Activated CD4-positive, CD25-positive, alpha-beta regulatory T cell treated with anti-CD3 and anti-CD28 coated beads, Interleukin-2, amount 50 U/mL, for 16 hours (primary cell): ENCODE measurements around the gene NIF3L1.

Source experiments
- DNase-seq: peaks from one replicate; pipeline ENCODE4 v3.0.0-alpha.2; 2020; ENCODE audit warnings: low read depth, low spot score

The NIF3L1 gene, protein sequence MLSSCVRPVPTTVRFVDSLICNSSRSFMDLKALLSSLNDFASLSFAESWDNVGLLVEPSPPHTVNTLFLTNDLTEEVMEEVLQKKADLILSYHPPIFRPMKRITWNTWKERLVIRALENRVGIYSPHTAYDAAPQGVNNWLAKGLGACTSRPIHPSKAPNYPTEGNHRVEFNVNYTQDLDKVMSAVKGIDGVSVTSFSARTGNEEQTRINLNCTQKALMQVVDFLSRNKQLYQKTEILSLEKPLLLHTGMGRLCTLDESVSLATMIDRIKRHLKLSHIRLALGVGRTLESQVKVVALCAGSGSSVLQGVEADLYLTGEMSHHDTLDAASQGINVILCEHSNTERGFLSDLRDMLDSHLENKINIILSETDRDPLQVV

DNA sequence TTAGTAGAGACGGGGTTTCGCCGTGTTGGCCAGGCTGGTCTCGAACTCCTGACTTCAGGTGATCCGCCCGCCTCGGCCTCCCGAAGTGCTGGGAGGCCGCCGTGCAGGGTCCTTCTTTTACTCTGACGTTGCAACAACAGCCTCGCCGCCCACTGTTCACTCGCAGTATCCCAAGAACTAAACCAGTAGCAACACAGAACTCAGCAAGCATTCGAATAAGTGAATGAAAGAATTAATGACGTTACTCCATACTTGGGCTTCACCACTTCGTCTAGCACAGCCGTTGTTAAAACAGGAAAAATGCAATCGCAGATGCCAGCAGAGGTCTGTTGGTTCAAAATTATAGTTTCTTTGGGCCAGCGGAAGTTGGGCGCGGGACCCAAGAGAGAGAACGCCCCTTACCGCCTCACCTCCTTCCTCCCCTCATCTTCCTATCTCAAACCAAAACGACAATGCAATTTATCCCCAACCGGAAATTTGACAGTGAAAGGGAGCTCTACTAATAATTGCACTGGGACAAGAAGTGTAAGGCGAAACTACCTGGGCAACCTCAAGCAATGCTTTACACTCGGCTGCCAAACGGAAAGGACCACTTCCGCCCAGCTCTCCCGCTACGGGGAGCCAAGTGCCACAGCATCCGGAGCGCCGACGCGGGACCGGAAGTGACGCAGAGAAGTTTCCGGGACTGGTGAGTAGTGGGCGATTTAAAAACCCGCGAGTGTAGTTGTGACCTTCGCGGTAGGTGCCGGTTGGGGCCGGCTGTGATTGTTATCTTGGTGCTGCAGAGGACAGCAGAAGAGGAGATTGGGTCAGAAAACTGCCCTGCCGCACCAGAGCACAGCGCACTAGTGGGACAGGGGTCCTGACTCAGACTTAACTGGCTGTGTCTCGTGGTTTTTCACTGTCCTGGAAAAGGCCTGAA, at the start of gene NIF3L1, which contains the start of gene PPIL3:
TSS of gene NIF3L1 (plus strand) at position 668 of the 922 bp plus-strand sequence. CDS start 2,573 bp downstream, outside the sequence.
TSS of gene PPIL3 (minus strand) at position 374 of the 922 bp plus-strand sequence. CDS start 1,462 bp downstream, outside the sequence.
- DNase-seq, result peak; percentile 93

DNA sequence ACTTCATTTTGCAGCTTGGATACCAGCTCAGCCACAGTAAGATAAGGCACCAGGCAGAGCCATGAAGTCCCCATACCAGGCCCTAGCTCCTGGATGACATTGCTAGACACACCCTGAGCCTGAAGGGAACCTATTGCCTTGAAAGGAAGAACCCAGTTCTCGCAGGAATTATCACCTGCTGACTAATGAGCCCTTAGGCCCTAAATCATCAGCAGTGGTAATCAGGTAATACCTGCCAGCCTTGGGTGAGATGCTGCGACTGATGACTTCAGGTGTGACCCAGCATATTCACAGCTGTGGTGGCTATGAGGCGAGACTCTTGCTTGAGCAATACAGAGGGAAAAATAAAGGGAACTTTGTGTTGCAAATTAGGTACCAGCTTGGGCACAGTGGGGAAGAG, 49.7 kb upstream of the NIF3L1 start:
- DNase-seq, result no peak

DNA sequence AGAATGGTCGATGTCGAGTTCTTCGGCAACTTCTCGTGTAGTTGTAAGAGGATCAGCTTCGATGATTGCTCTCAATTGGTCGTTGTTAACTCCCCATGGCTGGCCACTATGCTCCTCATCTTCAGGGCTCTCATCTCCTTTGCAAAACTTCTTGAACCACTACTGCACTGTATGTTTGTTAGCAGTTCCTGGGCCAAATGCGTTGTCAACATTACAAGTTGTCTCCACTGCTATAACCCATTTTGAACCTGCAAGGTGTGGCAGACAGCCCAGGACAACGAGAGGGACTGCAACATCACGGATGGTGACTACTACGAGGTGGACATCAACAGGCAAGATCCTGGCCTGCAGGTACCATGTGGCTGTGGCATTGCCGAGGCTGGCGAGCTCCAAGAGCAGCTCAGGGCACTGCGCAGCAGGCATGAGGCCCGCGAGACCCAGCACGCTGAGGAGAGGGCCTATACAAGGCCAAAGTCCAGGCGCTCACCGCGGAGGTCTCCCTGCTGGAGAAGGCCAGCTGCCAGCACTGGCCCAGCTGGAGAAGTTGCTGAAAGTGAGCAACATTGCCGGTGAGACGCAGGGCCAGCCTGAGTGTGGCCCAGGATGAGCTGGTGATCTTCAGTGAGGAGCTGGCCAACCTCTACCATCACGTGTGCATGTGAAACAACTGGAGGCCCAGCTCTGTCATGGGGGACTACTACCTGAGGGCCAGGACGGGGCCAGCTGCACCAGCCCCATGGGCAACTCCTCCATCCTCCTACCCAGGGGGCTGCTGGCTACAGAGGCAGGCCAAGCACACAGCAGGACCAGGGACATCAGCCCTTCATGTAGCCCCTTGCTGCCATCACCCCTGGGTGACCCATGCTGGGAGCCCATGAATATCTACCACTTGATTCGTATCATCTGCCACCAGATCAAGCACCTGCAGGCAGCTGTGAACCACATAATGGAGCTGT, 44.9 kb upstream of the NIF3L1 start:
- DNase-seq, result no peak

DNA sequence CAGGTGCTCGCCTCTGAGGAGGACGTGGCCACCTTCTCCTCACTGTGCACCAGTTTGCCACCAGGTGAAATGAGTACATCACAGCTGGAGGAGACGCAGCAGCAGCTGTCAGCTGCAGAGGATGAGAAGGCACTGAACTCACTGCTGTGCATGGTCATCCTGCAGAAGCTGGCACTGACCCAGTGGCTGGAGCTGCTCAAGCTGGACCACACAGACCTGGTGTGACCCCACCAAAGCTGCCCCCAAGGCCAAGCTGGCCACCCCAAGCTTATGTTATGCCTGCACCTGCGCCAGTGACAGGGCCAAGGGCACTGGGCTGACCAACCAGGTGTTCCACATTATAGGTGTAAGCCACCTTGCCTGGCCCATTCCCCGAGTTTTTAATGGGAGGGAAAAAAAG, 44.0 kb upstream of the NIF3L1 start:
- DNase-seq, result no peak

DNA sequence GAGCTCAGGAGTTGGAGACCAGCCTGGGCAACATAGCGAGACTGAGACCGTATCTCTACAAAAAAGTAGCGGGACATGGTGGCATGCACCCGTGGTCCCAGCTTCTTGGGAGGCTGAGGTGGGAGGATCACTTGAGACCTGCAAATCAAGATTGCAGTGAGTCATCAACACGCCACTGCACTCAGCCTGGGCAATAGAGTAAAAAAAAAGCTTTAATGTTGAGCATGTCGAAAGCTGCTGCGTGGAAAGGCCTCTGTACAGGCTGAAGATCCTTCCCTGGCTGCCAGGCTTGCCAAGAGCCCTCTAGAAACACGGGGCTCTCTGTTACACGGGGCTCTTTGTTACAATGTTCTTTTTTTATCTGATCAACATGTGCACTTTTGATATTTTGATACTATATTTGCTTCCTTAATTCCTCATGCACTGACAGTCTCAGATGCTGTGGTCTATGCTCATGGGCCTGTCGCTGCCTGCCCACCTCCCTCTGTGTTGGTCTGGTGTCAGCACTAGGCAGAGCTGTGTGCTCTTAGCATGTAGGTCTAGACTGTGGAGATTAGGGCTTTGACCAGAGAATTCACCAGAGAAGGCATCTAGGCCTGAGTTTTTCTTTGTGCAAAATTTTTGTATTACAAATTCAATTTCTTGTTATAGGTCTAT, 43.4 kb upstream of the NIF3L1 start:
- DNase-seq, result no peak

DNA sequence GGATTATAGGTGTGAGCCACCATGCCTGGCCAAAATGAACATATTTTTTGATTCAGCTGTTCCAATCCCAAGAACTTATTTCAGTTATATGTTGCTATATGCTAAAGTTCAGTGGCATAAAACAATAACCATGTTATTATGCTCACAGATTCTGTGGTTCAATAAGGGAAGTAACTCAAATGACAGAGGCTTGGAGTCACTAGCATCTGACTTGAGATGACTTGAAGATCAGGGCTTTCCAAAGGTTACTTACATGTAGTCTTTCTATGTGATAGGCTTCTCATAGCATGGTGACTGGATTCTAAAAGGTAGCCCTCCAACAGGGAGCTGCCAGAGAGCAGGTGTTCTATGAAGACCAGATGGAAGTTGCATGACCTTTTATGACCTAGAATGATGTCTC, 41.9 kb upstream of the NIF3L1 start:
- DNase-seq, result no peak

DNA sequence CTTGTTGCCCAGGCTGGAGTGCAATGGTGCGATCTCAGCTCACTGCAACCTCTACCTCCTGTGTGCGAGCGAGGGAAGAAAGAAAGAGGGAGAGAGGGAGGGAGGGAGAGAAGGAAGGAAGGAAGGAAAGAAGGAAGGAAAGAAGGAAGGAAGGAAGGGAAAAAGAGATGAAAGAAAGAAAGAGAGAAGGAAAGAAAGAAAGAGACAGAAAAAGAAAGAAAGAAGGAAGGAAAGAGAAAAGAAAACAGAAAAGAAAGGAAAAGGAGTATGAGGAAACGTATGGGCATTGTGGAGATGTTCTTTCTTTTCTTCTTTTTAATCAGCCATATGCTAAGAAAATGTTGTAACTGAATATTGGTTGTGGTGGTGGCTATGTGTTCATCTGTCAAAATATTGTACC, 41.2 kb upstream of the NIF3L1 start:
- DNase-seq, result no peak

DNA sequence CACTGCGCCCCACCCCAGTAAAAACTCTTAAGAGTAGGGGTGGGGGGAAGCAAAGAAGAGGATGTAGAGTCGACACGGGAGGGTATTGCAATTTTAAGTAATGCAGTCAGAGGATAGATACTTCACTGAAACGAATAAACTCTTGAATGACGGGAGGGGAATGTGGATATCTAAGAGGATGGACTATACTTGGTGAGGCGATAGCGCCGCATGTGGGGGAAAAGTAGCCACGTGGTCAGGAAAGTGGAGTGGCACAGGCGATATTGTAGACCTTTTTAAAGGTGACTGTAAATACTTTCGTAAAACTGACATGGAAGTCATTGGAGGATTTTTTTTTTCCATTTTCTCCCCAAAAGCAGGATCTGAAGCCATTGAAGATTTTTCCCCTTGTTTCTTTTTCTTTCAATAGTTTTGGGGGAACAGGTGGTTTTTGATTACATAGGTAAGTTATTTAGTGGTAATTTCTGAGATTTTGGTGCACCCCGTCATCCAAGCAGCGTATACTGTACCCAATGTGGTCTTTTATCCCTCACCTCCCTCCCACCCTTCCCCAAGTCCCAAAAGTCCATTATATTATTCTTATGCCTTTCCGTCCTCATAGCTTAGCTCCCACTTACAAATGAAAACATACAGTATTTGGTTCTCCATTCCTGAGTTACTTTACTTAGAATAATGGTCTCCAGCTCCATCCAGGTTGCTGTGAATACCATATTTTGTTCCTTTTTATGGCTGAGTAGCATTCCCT, 38.5 kb upstream of the NIF3L1 start:
- no peak for DNase-seq

DNA sequence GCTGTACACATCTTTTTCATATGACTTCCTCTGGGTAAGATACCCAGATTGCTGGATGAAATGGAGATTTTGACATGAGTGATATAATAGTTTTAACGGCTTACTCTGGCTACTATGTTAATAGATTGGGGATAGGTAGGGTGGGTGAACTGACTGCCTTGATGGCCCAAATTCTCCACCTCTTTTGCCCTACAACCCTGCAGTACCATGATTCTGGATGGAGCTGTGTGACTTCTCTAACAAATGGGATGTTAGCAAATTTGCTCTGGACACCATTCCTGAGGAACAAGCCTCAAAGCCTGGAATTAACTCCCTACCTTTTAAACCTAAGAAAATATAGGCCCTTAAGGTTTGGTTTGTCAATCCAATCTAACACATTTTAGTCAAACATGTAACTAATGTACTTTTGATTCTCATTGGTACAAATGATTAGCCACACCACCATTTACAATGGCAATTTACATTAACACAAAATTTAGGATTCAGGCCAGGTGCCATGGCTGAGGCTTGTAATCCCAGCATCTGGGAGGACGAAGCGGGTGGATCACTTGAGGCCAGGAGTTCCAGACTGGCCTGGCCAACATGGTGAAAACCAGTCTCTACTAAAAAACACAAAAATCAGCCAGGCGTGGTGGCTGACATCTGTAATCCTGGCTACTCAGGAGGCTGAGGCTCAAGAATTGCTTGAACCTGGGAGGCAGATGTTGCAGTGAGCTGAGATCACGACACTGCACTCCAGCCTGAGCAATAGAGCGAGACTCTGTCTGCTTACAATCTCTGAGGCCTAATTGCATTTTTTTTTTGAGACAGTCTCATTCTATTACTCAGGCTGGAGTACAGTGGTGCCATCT, 37.5 kb upstream of the NIF3L1 start:
- DNase-seq, result no peak

DNA sequence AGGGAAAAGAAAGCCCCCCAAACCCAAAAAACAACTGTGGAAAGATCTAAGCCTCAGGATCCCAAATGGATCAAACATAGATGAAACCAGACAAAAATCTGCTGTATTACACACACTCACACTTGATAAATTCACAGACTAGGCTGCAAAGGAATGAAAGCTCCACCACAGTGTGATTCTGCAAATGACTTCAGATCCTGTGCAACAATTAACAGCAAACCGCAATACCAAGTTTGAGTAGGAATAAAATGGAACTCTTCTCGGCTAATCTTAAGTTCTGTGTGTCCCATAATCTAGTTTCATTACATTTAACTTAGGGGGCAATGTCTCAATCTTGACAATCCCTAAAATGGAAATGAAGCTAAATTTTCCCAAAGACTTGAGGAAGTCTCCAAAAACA, 36.6 kb upstream of the NIF3L1 start:
- no peak for DNase-seq

DNA sequence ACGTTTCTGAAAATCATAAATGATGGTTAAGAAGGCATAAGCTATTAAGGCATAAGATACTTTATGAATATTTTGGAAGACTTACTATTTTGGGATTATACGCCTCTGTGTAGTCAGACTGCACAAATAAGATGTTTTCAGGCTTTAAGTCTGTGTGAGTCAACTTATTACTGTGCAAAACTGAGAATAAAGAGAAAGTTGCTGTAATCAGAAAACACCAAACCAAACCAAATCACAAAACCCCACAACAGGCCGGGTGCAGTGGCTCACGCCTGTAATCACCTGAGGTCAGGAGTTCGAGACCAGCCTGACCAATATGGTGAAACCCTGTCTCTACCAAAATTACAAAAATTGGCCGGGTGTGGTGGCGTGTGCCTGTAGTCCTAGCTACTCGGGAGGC, 32.4 kb upstream of the NIF3L1 start:
- DNase-seq, result no peak

DNA sequence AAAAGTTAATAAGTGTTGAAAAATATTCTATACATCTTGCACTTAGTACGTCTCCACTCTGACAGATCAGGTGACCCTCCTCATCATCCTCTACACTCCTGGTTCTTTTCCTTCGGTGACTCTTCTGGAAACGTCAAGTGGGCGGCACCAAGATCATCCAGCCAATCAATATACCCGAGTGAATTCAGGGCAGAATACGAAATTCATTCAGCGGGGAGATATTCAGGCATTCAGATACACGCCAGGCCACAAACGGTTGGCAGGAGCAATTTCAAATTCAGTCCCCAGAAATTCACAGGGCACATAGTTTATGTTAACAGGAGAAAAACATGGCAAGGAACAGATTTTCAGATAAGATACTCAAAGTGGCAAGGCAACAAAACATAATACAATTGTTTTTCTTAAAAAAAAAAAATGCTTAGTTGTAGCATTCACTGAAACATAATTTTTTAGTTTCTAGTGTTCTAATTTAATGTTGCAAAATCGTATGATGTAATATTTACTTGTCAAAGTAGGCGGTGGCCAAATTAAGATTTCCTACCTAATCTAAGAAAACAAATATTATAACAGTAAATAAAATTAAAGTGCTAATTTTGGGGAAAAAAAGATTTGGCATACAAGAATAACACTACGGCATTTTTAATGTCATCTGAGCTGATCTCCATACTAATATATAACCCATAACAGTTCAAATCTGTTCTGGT, 28.9 kb upstream of the NIF3L1 start:
- DNase-seq, result no peak

DNA sequence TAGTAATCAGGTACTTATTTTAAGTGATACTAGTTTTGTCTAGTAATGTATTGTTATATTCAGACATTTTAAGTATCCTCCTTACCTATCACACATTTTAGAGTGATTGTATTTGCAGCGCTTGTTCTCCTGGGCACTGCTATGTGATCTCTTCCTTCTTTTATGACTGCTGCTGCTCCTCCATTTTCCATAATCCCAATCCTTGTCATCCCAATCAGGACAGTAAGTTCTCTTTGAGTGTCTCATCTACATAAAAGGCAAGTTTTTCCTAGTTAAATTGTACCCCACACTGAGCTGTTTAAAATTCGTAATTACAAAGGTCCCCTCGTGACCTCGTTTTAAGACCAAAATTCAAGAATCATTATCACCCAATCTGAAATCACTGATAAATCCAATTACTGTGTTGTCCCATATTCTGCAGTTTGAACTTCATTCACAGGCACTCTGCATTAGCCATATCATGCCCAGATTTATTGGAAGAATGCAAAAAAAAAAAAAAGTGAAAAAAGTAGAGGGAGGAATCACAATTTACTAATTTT, 27.5 kb upstream of the NIF3L1 start:
- DNase-seq, result no peak

DNA sequence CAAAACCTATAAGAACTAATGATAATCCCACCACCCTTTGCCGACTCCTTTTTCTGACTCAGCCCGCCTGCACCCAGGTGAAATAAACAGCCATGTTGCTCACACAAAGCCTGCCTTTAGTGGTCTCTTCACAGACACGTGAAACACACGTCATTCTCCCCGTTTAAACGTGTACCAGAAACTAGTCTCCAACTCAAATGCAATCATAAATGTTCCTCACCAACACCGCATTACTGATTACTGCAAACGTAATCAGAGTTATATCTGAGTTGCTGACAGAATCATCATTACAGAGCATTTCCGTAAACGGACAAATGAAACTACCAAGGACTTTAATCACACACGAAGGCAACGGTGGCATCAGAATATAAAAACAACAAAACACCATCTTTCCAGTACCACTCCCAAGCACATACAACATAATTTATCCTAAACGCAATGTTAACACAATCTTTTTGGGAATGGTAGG, 26.6 kb upstream of the NIF3L1 start:
- DNase-seq, result peak; percentile 64

DNA sequence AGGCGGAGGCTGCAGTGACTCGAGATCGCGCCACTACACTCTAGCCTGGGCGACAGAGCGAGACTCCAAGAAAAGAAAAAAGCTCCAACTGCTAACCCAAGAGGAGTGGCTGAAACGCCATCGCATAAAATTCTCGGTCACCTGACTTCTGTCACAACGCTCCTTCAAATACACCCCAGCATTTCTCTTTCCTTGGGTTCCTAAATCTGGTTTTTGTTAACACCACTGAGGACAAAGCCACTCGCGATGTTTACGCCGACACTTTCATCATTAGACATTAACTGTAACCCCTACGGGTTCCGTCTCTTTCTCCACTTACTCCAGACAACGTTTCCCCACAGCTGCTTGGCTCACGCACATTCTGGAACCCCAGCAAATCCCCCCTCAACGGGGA, 25.4 kb upstream of the NIF3L1 start:
- DNase-seq, result no peak

DNA sequence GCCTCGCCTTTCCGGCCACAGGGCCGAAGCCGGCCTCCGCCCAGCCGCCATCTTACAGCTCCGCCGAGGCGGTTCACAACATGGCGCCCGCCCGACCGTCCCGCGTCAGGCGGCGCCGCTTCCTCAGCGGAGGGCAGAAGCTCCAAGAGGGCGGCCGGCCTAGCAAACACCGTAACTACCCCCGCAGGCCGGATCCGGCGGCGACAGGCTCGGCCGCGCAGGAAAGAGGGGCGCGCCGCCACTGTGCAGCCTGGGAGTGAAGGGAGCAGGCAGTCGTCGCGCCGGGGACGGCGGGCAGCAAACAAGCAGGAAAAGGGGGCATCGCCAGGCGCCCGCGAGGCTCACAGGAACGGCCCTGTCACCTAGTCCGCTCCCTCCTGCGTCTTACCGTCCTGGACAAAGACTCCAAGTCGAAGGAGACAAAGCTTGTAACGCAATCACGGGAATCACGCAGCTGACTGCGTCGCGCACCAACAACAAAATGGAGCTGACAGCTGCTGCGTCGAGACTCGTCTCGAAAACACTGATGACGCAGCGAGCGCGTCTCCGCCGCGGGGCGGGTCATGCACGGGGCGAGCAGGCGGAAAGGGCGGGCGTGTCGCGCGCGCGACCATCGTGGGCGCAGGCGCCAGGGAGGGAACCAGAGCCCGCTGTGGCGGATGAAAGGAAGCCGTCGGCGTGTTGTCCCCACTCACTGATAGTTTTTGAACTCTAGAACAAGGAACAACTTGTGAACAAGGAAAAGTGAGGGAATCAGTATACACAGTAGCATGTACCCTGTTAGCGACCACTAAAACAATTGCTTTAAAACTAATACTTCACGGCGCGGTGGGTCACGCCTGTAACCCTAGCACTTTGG, 24.8 kb upstream of the NIF3L1 start, which contains the start of gene CLK1:
TSS of gene CLK1 (minus strand) at position 483 of the 859 bp plus-strand sequence. CDS start 2,796 bp downstream, outside the sequence.
- DNase-seq, result peak; percentile 97

DNA sequence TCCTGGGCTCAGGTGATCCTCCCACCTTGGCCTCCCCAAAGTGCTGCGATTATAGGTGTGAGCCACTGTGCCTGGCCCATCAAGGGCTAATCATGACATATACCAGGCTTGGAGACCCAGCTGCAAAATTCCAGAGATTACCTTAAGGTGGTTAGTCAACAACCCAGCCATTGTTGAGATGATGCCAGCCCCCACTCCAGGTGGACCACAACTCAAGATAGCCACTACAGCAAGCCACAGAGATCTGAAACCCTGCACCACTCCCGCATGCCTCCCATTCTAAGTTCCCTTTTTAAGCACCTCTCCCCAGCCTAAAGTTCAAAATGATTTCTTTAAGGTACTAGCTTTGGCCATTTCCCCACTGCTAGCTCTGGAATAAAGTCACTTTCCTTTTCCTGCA, 20.2 kb upstream of the NIF3L1 start:
- DNase-seq, result no peak
